H1 (cell line): ENCODE results near the gene TMEM150B. TPM values are rescaled to one million over a fixed set of nuclear protein-coding genes. Genes with fewer than 3 reads are reported as not detected.

Experiments
- CTCF ChIA-PET: fragments of 300-600 bp; sonication (Branson Sonifier 250); formaldehyde crosslinking; loops from one replicate; lab custom pipeline; 2021; ENCODE audit not compliant: partially characterized antibody; lab: Charles Lee
- POLR2A ChIA-PET: fragments of 300-600 bp; sonication (Branson Sonifier 250); formaldehyde crosslinking; loops from one replicate; lab custom pipeline; 2021; ENCODE audit warnings: inconsistent platforms; ENCODE audit not compliant: partially characterized antibody; lab: Charles Lee
- DNase-seq, 2 experiments: peaks; one replicate each; pipeline versions ENCODE4 v3.0.0 to v3.0.0-alpha.2; 2010 to 2022; ENCODE audit warnings: low spot score in 2 of 2, low read depth in 1 of 2, mixed read lengths in 1 of 2
- FAIRE-seq: peaks from 2 replicates; lab custom pipeline; 2011; peaks lifted over from hg19 to GRCh38; lab: Jason Lieb, UNC
- H2AFZ ChIP-seq: 2 replicates; pipeline ENCODE4 v1.8.1; 2012; ENCODE audit warnings: low read length, inconsistent platforms
- H2AK5ac ChIP-seq: 2 replicates; pipeline ENCODE4 v1.6.1; 2013; ENCODE audit warnings: low read depth, low read length
- H2BK120ac ChIP-seq: replicated peaks from 2 replicates; pipeline ENCODE3; 2013; ENCODE audit warnings: low read depth, low read length, inconsistent platforms
- H2BK12ac ChIP-seq: 2 replicates; pipeline ENCODE4 v1.6.1; 2013; ENCODE audit warnings: low read depth, low read length
- H2BK15ac ChIP-seq: 2 replicates; pipeline ENCODE4 v1.6.1; 2013; ENCODE audit warnings: low read length
- H2BK20ac ChIP-seq: 2 replicates; pipeline ENCODE4 v1.6.1; 2013; ENCODE audit warnings: low read length
- H2BK5ac ChIP-seq: 2 replicates; pipeline ENCODE4 v1.6.1; 2013; ENCODE audit warnings: low read depth, low read length
- H3K14ac ChIP-seq: 2 replicates; pipeline ENCODE4 v1.6.1; 2013; ENCODE audit warnings: inconsistent platforms; ENCODE audit not compliant: insufficient read length
- H3K18ac ChIP-seq: 2 replicates; pipeline ENCODE4 v1.6.1; 2013; ENCODE audit warnings: low read length; ENCODE audit errors: extremely low read depth
- H3K23ac ChIP-seq: 2 replicates; pipeline ENCODE4 v1.6.1; 2013; ENCODE audit warnings: inconsistent platforms; ENCODE audit not compliant: insufficient read length
- H3K23me2 ChIP-seq: 2 replicates; pipeline ENCODE4 v1.6.1; 2013; ENCODE audit warnings: low read depth, low read length
- H3K27ac ChIP-seq: 2 replicates; pipeline ENCODE4 v1.6.1; 2011; ENCODE audit warnings: low read depth, low read length, inconsistent platforms
- H3K27me3 ChIP-seq, 4 experiments: replicated peaks in 1 of 4; 1 replicate in 1 of 4; 2 replicates in 3 of 4; pipeline versions ENCODE4 v1.6.1 to v1.8.1; 2011 to 2013; ENCODE audit warnings: low read length in 3 of 4, mild to moderate bottlenecking in 3 of 4, inconsistent platforms in 2 of 4, mixed read lengths in 2 of 4, moderate library complexity in 1 of 4; ENCODE audit not compliant: control insufficient read depth in 3 of 4, insufficient read depth in 3 of 4; ENCODE audit errors: extremely low read depth in 1 of 4
- H3K36me3 ChIP-seq, 4 experiments: 2 replicates each; pipeline versions ENCODE4 v1.6.1 to v1.8.1; 2011 to 2013; ENCODE audit warnings: mild to moderate bottlenecking in 4 of 4, low read length in 3 of 4, moderate library complexity in 2 of 4, control low read depth in 1 of 4, inconsistent platforms in 1 of 4; ENCODE audit not compliant: insufficient read depth in 4 of 4, control insufficient read depth in 2 of 4
- H3K4ac ChIP-seq: replicated peaks from 2 replicates; pipeline ENCODE3; 2013; ENCODE audit warnings: low read length, low read depth, mixed read lengths, inconsistent platforms; ENCODE audit not compliant: insufficient read length
- H3K4me1 ChIP-seq, 4 experiments: replicated peaks in 1 of 4; 1 replicate in 1 of 4; 2 replicates in 3 of 4; pipeline versions ENCODE4 v1.6.1 to v1.8.1; 2011 to 2013; ENCODE audit warnings: low read length in 3 of 4, inconsistent platforms in 2 of 4, mixed read lengths in 1 of 4; ENCODE audit not compliant: insufficient read depth in 4 of 4, control insufficient read depth in 3 of 4
- H3K4me2 ChIP-seq, 2 experiments: 2 replicates each; pipeline versions ENCODE4 v1.6.1 to v1.8.1; 2011 to 2013; ENCODE audit warnings: low read depth in 2 of 2, low read length in 2 of 2, control low read depth in 1 of 2, inconsistent platforms in 1 of 2, mild to moderate bottlenecking in 1 of 2; ENCODE audit not compliant: insufficient read depth in 1 of 2
- H3K4me3 ChIP-seq, 4 experiments: fragments of 200-600, 300-600 bp in 1 of 4; sonication (generic), shearing (Covaris generic), sonication (Bioruptor Twin) in 1 of 4; 2 replicates each; pipeline versions ENCODE4 v1.5.1 to v1.8.1; 2011 to 2016; ENCODE audit warnings: low read length in 4 of 4, low read depth in 3 of 4, control low read depth in 2 of 4, inconsistent platforms in 2 of 4, mild to moderate bottlenecking in 2 of 4, mixed read lengths in 1 of 4, moderate library complexity in 1 of 4; ENCODE audit not compliant: insufficient read depth in 2 of 4; ENCODE audit errors: extremely low read depth in 1 of 4
- H3K56ac ChIP-seq: replicated peaks from 2 replicates; pipeline ENCODE3; 2013; ENCODE audit warnings: low read depth, mild to moderate bottlenecking, mixed read lengths, low read length, inconsistent platforms; ENCODE audit not compliant: insufficient read length
- H3K79me1 ChIP-seq: 2 replicates; pipeline ENCODE4 v1.6.1; 2013; ENCODE audit warnings: low read depth, low read length, control low read depth
- H3K79me2 ChIP-seq, 2 experiments: 2 replicates each; pipeline versions ENCODE4 v1.6.1 to v1.8.1; 2012 to 2013; ENCODE audit warnings: low read length in 2 of 2, mild to moderate bottlenecking in 2 of 2, inconsistent platforms in 1 of 2; ENCODE audit not compliant: insufficient read depth in 2 of 2, control insufficient read depth in 1 of 2
- H3K9ac ChIP-seq, 4 experiments: replicated peaks in 1 of 4; 1 replicate in 1 of 4; 2 replicates in 3 of 4; pipeline versions ENCODE4 v1.6.1 to v1.8.1; 2011 to 2013; ENCODE audit warnings: low read depth in 3 of 4, low read length in 3 of 4, control low read depth in 2 of 4, mild to moderate bottlenecking in 2 of 4, moderate library complexity in 2 of 4, inconsistent platforms in 1 of 4; ENCODE audit errors: extremely low read depth in 1 of 4
- H3K9me3 ChIP-seq, 2 experiments: 2 replicates each; pipeline versions ENCODE4 v1.6.1 to v1.8.1; 2012 to 2013; ENCODE audit warnings: mild to moderate bottlenecking in 2 of 2, moderate library complexity in 2 of 2, control low read depth in 1 of 2, inconsistent platforms in 1 of 2, low read depth in 1 of 2, low read length in 1 of 2, mixed read lengths in 1 of 2; ENCODE audit not compliant: insufficient read depth in 2 of 2
- H4K20me1 ChIP-seq, 2 experiments: replicated peaks in 1 of 2; 2 replicates each; pipeline versions ENCODE3 to v1.8.1; 2011 to 2013; ENCODE audit warnings: inconsistent platforms in 2 of 2, low read length in 2 of 2, mild to moderate bottlenecking in 1 of 2; ENCODE audit not compliant: insufficient read depth in 2 of 2, control insufficient read depth in 1 of 2
- H4K5ac ChIP-seq: 2 replicates; pipeline ENCODE4 v1.6.1; 2013; ENCODE audit warnings: low read length, low read depth, mixed read lengths, inconsistent platforms; ENCODE audit not compliant: insufficient read length
- H4K8ac ChIP-seq: 2 replicates; pipeline ENCODE4 v1.8.0; 2013; ENCODE audit warnings: mild to moderate bottlenecking, moderate library complexity, low read length, inconsistent platforms; ENCODE audit not compliant: insufficient read depth; ENCODE audit errors: extremely low read depth
- H4K91ac ChIP-seq: replicated peaks from 2 replicates; pipeline ENCODE3; 2013; ENCODE audit warnings: low read length, mixed read lengths, inconsistent platforms; ENCODE audit not compliant: insufficient read length
- CTCF ChIP-seq, 3 experiments: IDR thresholded peaks; 1 replicate in 2 of 3; 2 replicates in 1 of 3; pipeline versions ENCODE4 v1.5.1 to v1.6.1; 2011; ENCODE audit warnings: low read length in 3 of 3, mild to moderate bottlenecking in 3 of 3, inconsistent platforms in 2 of 3, low read depth in 1 of 3, moderate library complexity in 1 of 3; ENCODE audit not compliant: insufficient read depth in 1 of 3; ENCODE audit errors: control extremely low read depth in 1 of 3
- JUN ChIP-seq: IDR thresholded peaks from 2 replicates; pipeline ENCODE4 v1.6.1; 2011; ENCODE audit warnings: low read depth, mild to moderate bottlenecking, improper control_type of control experiment, low read length
- PHF8 ChIP-seq: fragments of 200-600 bp; sonication (generic); conservative IDR thresholded peaks from 2 replicates; pipeline ENCODE4 v1.7.1; 2012; ENCODE audit warnings: low read depth, mild to moderate bottlenecking, inconsistent platforms, low read length, moderate library complexity
- WGBS, 2 experiments: shearing (Covaris generic) in 1 of 2; methylation state at CpG; one replicate each; pipeline versions ENCODE4 v1.1.6 to v1.1.7; 2013 to 2015; ENCODE audit warnings: low lambda C conversion rate in 2 of 2, mixed read lengths in 2 of 2, inconsistent platforms in 1 of 2, low coverage in 1 of 2, missing lambda C conversion rate in 1 of 2; ENCODE audit not compliant: insufficient replicate concordance in 2 of 2, insufficient coverage in 1 of 2, insufficient read length in 1 of 2; ENCODE audit errors: extremely low coverage in 1 of 2, missing lambda C conversion rate in 1 of 2; 5-methylcytosine and 5-hydroxymethylcytosine counted together
- polyA plus RNA-seq, 7 experiments: library from polyadenylated mRNA; depleted of rRNA in 3 of 7; stranded (reverse) in 5 of 7; unstranded in 2 of 7; fragments of >200 nt in 5 of 7; fragments of 200-250 nt in 2 of 7; gene quantifications; 1 replicate in 5 of 7; 2 replicates in 1 of 7; 4 replicates in 1 of 7; pipeline versions ENCODE4 v1.2.1 to v1.2.3, GENCODE V29; 2011 to 2013; ENCODE audit warnings: missing spikeins in 2 of 7, mixed read lengths in 2 of 7
- total RNA-seq: library from RNA; stranded (reverse); fragmentation: NEBNext Ultra II Directional; extraction: Animal tissue kit (Norgen Biotek cat#: 25700); gene quantifications from 2 replicates; pipeline ENCODE4 v1.2.1, GENCODE V29; 2021

The TMEM150B gene
- total and polyA plus RNA-seq, 2 of the 8 experiments (the other 6 are each of a cell fraction or from before 2014, with no cell fraction given), result 0.41 to 0.91 TPM

GRCh38 chr19:55340784-55341147, 15.6 kb upstream of the TMEM150B start:
- Histone ChIP-seq H4K5ac (peak overlapping the region; percentile 89), H4K20me1 (peaks cover 0 to 6% of the 10 kb centered on the region in 2 experiments), H3K14ac (no peak overlapping the region), H2BK120ac (no peak overlapping the region), H3K18ac (peak overlapping the region; percentile 80), H3K79me1 (peaks cover 5% of the 10 kb centered on the region; the same call in 1 of the 2 replicates), H2AFZ (no peak overlapping the region), H2BK15ac (no peak overlapping the region), H2BK5ac (peak overlapping the region; percentile 88), H2BK12ac (no peak overlapping the region), H2BK20ac (no peak overlapping the region), H2AK5ac (no peak overlapping the region), H4K91ac (peak overlapping the region; percentile 72), H3K4ac (peak overlapping the region; percentile 97), H3K4me2 (peak overlapping the region; percentile 79 to 94), H3K23me2 (peaks cover 20% of the 10 kb centered on the region; the same call in 1 of the 2 replicates), H3K9me3 (no peaks in the 10 kb centered on the region), H3K56ac (peak overlapping the region; percentile 67), H3K27me3 (peaks cover 0 to 3% (median 0%) of the 10 kb centered on the region in 4 experiments; a peak in 1 of 7 replicates), H3K4me3 (peak overlapping the region; percentile 69 to 85 (median 84)), H3K79me2 (peaks cover 0 to 3% of the 10 kb centered on the region in 2 experiments; a peak in 1 of 4 replicates), H3K9ac (peak overlapping the region in 1 of 4 experiments; percentile 46; a peak in 2 of 7 replicates), H3K36me3 (peaks cover 0 to 27% (median 13%) of the 10 kb centered on the region in 4 experiments; a peak in 4 of 8 replicates), H3K23ac (no peak overlapping the region), H3K27ac (0 out of 2 replicates have a peak overlapping the region, but pooled peaks have one; percentile 50), H3K4me1 (peaks cover 0 to 21% (median 10%) of the 10 kb centered on the region in 4 experiments; a peak in 6 of 7 replicates), H4K8ac (peak overlapping the region; percentile 22; the same call in 1 of the 2 replicates)
- ChIA-PET CTCF (interaction anchor here (0.6 to 1.3 kb wide), 3 partner anchors 9 to 86 kb away, joined by 3 to 6 read pairs (median 5); no protein-coding TSS in a partner anchor), POLR2A (interaction anchor here (0.6 to 4.1 kb wide), 16 partner anchors 8 to 209 kb away, joined by 3 to 30 read pairs (median 3); partner anchors contain the start of genes GARIN5B, TMEM238 and UBE2S)
- FAIRE-seq (no peak), DNase-seq (no peak)
- WGBS, 2 experiments, result 1% methylated on average over 11 of the region's 24 CpGs; no CpG with 5 or more reads in 1 of the 2 experiments
- TF ChIP-seq PHF8, result peak; percentile 30; the same call in 1 of the 2 replicates
- 0 out of 4 replicates have a peak, but pooled peaks of 1 of the 3 experiments have one; percentile 6 for TF ChIP-seq CTCF (IDR thresholded peaks at IDR 0.05; ENCODE audit: control extremely low read depth in 1 of 3, insufficient read depth in 1 of 3, low read depth in 1 of 3, low read length in 3 of 3)
- TF ChIP-seq JUN, result no peak
